Upper lobe of left lung (tissue), 4 donors: ENCODE data around the gene TEX44.

Experiments used
- EP300 ChIP-seq, 4 donors: sonication (generic); formaldehyde crosslinking; IDR thresholded peaks; one replicate each; pipeline ENCODE4 v1.5.1; 2017; ENCODE audit warnings: antibody characterized with exemption in 4 of 4, control low read depth in 2 of 4
- POLR2A ChIP-seq, 4 donors: fragments of 450-650 bp; IDR thresholded peaks; one replicate each; pipeline ENCODE4 v1.5.1; 2016 to 2017; ENCODE audit warnings: antibody characterized with exemption in 4 of 4, mild to moderate bottlenecking in 2 of 4
- POLR2AphosphoS5 ChIP-seq, 2 donors: sonication (generic); formaldehyde crosslinking; IDR thresholded peaks; one replicate each; pipeline ENCODE4 v1.5.1; 2017; ENCODE audit warnings: antibody characterized with exemption in 2 of 2
- TF ChIP-seq, protein P1 (sequence below), 6 experiments: fragments of 450-650 bp in 4 of 6; fragments of 200-600 bp in 2 of 6; sonication (generic) in 2 of 6; IDR thresholded peaks; one replicate each; pipeline ENCODE4 v1.5.1; 2016 to 2019; ENCODE audit warnings: antibody characterized with exemption in 6 of 6

DNA sequence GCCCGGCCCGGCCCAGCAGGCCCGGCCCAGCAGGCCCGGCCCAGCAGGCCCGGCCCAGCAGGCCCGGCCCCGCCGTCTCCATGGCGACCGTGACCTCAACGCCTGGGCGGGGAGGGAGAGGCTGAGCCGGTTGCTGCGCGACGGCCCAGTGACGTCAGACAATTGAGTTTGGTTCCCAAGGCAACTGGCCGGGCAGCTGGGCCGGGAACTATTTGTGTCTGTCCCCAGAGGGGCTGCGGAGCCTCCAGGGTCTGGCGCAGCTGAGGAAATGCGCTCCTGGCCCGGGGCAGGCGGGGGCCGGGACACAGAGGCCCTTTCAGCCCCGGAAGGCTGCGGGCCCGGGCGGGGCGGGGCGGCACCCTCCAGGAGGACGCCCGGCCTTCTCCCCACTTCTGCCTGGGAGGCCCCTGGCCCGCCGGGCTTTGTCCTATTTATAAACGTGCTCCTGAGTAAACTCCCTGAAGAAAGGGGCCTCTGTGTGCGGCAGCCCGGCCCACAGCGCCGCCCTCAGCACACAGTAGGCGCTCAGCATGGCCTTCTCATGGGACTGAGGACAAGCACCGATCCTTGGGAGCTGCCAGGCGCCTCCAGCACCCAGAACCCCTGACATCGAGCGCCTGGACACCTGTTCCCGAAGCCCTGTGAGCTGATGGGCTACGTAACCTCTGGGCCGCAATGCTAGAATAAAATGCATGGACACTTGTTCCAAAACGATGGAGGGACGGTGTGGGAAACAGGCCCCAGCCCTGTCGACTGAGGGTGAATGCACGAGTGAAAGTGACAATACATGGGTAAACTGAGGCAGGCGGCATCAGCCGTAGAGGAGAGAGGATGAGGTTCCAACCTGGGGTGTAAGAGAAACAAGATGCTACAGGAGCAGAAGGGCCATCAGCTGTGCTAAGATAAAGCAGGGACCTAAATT is 12.3 kb downstream of the TEX44 start:
- TF ChIP-seq, protein P1, sequence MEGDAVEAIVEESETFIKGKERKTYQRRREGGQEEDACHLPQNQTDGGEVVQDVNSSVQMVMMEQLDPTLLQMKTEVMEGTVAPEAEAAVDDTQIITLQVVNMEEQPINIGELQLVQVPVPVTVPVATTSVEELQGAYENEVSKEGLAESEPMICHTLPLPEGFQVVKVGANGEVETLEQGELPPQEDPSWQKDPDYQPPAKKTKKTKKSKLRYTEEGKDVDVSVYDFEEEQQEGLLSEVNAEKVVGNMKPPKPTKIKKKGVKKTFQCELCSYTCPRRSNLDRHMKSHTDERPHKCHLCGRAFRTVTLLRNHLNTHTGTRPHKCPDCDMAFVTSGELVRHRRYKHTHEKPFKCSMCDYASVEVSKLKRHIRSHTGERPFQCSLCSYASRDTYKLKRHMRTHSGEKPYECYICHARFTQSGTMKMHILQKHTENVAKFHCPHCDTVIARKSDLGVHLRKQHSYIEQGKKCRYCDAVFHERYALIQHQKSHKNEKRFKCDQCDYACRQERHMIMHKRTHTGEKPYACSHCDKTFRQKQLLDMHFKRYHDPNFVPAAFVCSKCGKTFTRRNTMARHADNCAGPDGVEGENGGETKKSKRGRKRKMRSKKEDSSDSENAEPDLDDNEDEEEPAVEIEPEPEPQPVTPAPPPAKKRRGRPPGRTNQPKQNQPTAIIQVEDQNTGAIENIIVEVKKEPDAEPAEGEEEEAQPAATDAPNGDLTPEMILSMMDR (IDR thresholded peaks at IDR 0.05) = peak in 1 of 6 experiments; percentile 5
- TF ChIP-seq POLR2A (IDR thresholded peaks at IDR 0.05) (peak in 3 of 4 donors; percentile 2 to 86 (median 37)), POLR2AphosphoS5 (IDR thresholded peaks at IDR 0.05) (peak; percentile 72 to 89), EP300 (IDR thresholded peaks at IDR 0.05) (peak in 2 of 4 donors; percentile 82 to 87)
